Stimulated activated naive CD8-positive, alpha-beta T cell treated with anti-CD3 and anti-CD28 coated beads, Interleukin-15, amount 100 ng/mL, for 72 hours (primary cell): ENCODE measurements around the gene CD81.
"Not testable (repeated sequence)": the region's sequence is repeated elsewhere in the genome, so short reads cannot be mapped to it uniquely, and the experiment has no call there.

Experiments
- ATAC-seq: fragments of 150-1000 bp; cut with Tn5 transposase; 2 replicates; pipeline ENCODE4 v1.10.0; 2021; ENCODE audit warnings: mild to moderate bottlenecking, moderate library complexity
- DNase-seq, 2 donors: peaks; one replicate each; pipeline ENCODE4 v3.0.0; 2021 to 2022
- H3K27ac Mint-ChIP-seq, 2 donors: one replicate each; pipeline ENCODE4 v1.8.0; 2022; ENCODE audit warnings: mild to moderate bottlenecking in 2 of 2, mixed read lengths in 2 of 2, moderate library complexity in 2 of 2
- H3K27me3 Mint-ChIP-seq: one replicate; pipeline ENCODE4 v1.8.0; 2022; ENCODE audit warnings: mixed read lengths
- H3K4me1 Mint-ChIP-seq: one replicate; pipeline ENCODE4 v1.8.0; 2022; ENCODE audit warnings: mild to moderate bottlenecking, mixed read lengths
- H3K4me3 Mint-ChIP-seq, 2 donors: one replicate each; pipeline ENCODE4 v1.8.0; 2022; ENCODE audit warnings: mild to moderate bottlenecking in 2 of 2, mixed read lengths in 2 of 2, moderate library complexity in 1 of 2
- H3K9me3 Mint-ChIP-seq, 2 donors: one replicate each; pipeline ENCODE4 v1.8.0; 2022; ENCODE audit warnings: mixed read lengths in 2 of 2

CD81 gene, protein sequence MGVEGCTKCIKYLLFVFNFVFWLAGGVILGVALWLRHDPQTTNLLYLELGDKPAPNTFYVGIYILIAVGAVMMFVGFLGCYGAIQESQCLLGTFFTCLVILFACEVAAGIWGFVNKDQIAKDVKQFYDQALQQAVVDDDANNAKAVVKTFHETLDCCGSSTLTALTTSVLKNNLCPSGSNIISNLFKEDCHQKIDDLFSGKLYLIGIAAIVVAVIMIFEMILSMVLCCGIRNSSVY

GRCh38 chr11:2376751-2377451 is at the start of gene CD81:
Gene CD81, plus strand, starts transcription at chr11:2377310. Its CDS starts 240 bp downstream, at chr11:2377550.
- peak within 1 kb of the TSS; percentile 85 to 90 for H3K4me3 Mint-ChIP-seq
- peak within 1 kb of the TSS; percentile 81 to 97 for H3K27ac Mint-ChIP-seq
- ATAC-seq (peak; percentile 79), DNase-seq (peak; percentile 63 to 67)
- peaks cover 38% of the 10 kb centered on the region for H3K4me1 Mint-ChIP-seq
- no peaks in the 10 kb centered on the region for H3K27me3 Mint-ChIP-seq
- H3K9me3 Mint-ChIP-seq = no peaks in the 10 kb centered on the region

DNA sequence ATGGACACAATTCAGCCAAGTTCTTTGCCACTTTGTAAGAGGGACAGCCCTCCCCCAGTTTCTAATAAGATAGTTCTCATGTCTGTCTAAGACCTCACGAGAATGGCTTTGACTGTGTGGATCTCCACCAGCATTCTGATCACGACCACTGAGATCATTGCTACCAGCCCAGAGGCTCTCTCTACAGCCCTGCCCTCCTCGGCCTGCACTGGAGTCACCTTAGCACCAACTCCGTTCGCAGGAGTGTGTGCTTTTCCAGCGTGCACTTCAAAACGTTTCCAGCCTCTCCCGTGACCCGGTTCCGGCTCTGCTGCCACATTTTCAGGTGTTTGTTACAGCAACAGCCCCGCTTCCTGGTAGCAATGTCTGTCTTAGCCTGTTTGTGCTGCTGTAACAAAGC is 49.1 kb upstream of the CD81 start:
- ATAC-seq = no peak
- Mint-ChIP-seq H3K27ac (no peak overlapping the region), H3K9me3 (peaks cover 0 to 16% of the 10 kb centered on the region in 2 donors), H3K4me3 (no peak overlapping the region), H3K4me1 (no peaks in the 10 kb centered on the region), H3K27me3 (peaks cover 55% of the 10 kb centered on the region)
- DNase-seq = no peak

GRCh38 chr11:2328656-2329354 is 48.3 kb upstream of the CD81 start:
- H3K27me3 Mint-ChIP-seq = peaks cover 55% of the 10 kb centered on the region
- DNase-seq (no peak), ATAC-seq (no peak)
- no peaks in the 10 kb centered on the region for H3K4me1 Mint-ChIP-seq
- peaks cover 0 to 16% of the 10 kb centered on the region in 2 donors for H3K9me3 Mint-ChIP-seq
- H3K4me3 Mint-ChIP-seq = no peak overlapping the region
- no peak overlapping the region for H3K27ac Mint-ChIP-seq

GRCh38 chr11:2329551-2329950 is 47.6 kb upstream of the CD81 start:
- H3K9me3 Mint-ChIP-seq = peaks cover 0 to 16% of the 10 kb centered on the region in 2 donors
- no peak overlapping the region for H3K27ac Mint-ChIP-seq
- H3K4me3 Mint-ChIP-seq = no peak overlapping the region
- H3K4me1 Mint-ChIP-seq = no peaks in the 10 kb centered on the region
- no peak for ATAC-seq
- peaks cover 55% of the 10 kb centered on the region for H3K27me3 Mint-ChIP-seq
- DNase-seq = no peak

DNA sequence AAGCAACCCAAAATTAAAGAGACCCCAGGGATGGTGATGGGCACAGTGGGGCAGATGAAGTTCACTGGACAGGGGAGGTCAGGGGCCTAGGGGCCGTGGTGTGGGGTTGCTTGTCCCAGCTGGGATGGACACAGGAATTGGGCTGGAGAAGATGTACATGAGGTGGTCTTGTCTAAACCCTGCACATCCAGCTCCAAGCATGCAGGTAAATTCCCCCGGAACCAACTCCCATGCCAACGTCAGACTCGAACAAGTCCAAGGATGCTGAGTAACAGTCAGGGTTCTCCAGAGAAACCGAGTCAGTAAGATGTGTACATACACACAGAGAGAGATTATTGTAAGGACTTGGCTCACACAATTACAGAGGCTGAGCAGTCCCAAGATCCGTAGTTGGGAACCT is 46.4 kb upstream of the CD81 start:
- ATAC-seq (no peak), DNase-seq (no peak)
- H3K4me3 Mint-ChIP-seq = no peak overlapping the region
- peaks cover 52% of the 10 kb centered on the region for H3K27me3 Mint-ChIP-seq
- no peaks in the 10 kb centered on the region for H3K4me1 Mint-ChIP-seq
- H3K27ac Mint-ChIP-seq = no peak overlapping the region
- H3K9me3 Mint-ChIP-seq = peaks cover 0 to 16% of the 10 kb centered on the region in 2 donors

DNA sequence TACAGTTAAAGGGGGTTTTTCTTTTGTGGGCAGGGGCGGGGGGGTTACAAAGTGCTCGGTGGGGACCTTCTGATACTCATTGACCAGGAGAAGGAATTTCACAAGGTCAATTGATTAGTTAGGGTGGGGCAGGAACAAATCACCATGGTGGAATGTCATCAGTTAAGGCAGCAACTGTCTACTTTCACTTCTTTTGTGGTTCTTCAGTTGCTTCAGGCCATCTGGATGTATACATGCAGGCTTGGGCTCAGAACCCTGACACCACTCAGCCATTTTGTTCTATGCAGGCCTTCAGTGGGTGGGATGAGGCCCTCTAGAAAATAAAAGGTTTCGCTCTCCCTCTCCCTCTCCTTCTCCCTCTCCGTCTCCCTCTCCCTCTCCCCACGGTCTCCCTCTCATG is 45.7 kb upstream of the CD81 start:
- peaks cover 52% of the 10 kb centered on the region for H3K27me3 Mint-ChIP-seq
- H3K4me3 Mint-ChIP-seq = no peak overlapping the region
- H3K27ac Mint-ChIP-seq = no peak overlapping the region
- DNase-seq (no peak), ATAC-seq (no peak)
- no peaks in the 10 kb centered on the region for H3K4me1 Mint-ChIP-seq
- peaks cover 0 to 16% of the 10 kb centered on the region in 2 donors for H3K9me3 Mint-ChIP-seq

DNA sequence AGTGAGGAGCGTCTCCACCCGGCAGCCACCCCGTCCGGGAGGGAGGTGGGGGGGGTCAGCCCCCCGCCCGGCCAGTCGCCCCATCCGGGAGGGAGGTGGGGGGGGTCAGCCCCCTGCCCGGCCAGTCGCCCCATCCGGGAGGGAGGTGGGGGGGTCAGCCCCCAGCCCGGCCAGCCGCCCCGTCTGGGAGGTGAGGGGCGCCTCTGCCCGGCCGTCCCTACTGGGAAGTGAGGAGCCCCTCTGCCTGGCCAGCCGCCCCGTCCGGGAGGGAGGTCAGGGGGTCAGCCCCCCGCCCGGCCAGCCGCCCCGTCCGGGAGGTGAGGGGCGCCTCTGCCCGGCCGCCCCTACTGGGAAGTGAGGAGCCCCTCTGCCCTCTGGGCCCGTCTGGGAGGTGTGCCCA is 44.5 kb upstream of the CD81 start:
- not testable (repeated sequence) for H3K4me1 Mint-ChIP-seq, H3K27ac Mint-ChIP-seq, H3K4me3 Mint-ChIP-seq, DNase-seq, ATAC-seq
- peaks cover 0 to 16% of the 10 kb centered on the region in 2 donors for H3K9me3 Mint-ChIP-seq
- peaks cover 62% of the 10 kb centered on the region for H3K27me3 Mint-ChIP-seq

DNA sequence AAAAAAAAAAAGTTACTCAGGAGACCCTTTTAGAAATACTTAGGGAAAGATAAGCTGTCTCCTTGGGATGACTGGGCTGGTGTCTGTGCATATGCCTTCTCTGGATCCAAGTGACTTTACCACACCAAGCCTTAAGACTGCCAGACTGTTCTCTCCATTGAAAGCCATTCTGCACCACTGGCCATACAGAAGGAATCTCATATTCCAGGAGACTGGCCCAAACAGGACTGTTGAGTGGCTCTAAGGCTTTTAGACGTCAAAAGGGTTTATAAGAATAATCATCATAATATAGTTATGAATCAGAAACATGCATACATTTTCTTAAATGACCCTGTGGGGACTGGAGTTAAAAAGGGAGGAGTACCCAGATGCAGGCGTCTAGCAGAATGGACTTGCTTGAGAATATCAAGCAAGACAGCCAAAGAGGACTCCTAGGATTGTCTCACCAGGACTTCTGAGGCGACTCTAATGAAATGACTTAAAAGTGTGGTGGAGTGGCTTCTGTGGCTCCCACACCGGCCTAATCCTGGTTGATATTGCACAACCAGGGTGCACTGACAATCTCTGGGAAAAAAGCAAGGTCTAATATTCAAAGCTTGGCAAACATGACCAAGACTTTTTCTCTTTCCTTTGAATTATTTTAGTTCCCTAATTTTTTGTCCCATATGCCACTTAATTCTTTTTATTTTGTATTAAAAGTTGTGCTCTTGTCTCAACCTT is 43.5 kb upstream of the CD81 start:
- ATAC-seq = not testable (repeated sequence)

GRCh38 chr11:2335286-2335685 is 41.8 kb upstream of the CD81 start:
- not testable (repeated sequence) for H3K4me3 Mint-ChIP-seq, H3K4me1 Mint-ChIP-seq, H3K27ac Mint-ChIP-seq, ATAC-seq, DNase-seq
- peaks cover 45% of the 10 kb centered on the region for H3K27me3 Mint-ChIP-seq
- H3K9me3 Mint-ChIP-seq = peaks cover 0 to 16% of the 10 kb centered on the region in 2 donors

More for the DNA sequence above, 43.5 kb upstream of the CD81 start:
- DNase-seq, H3K4me1 Mint-ChIP-seq, H3K27ac Mint-ChIP-seq, H3K4me3 Mint-ChIP-seq: not testable (repeated sequence)
- Mint-ChIP-seq H3K9me3 (peaks cover 0 to 16% of the 10 kb centered on the region in 2 donors), H3K27me3 (peaks cover 56% of the 10 kb centered on the region)

- H3K27me3 Mint-ChIP-seq = peaks cover 31% of the 10 kb centered on the region
- H3K4me1 Mint-ChIP-seq, H3K9me3 Mint-ChIP-seq, H3K27ac Mint-ChIP-seq, H3K4me3 Mint-ChIP-seq, ATAC-seq, DNase-seq: not testable (repeated sequence)
Observed at GRCh38 chr11:2338760-2339159, 38.4 kb upstream of the CD81 start.

- ATAC-seq (no peak), DNase-seq (no peak)
- Mint-ChIP-seq H3K27ac (no peak overlapping the region), H3K4me3 (no peak overlapping the region), H3K4me1 (no peaks in the 10 kb centered on the region), H3K27me3 (peaks cover 9% of the 10 kb centered on the region), H3K9me3 (peaks cover 0 to 18% of the 10 kb centered on the region in 2 donors)
Observed at GRCh38 chr11:2342557-2342956, 34.6 kb upstream of the CD81 start.

DNA sequence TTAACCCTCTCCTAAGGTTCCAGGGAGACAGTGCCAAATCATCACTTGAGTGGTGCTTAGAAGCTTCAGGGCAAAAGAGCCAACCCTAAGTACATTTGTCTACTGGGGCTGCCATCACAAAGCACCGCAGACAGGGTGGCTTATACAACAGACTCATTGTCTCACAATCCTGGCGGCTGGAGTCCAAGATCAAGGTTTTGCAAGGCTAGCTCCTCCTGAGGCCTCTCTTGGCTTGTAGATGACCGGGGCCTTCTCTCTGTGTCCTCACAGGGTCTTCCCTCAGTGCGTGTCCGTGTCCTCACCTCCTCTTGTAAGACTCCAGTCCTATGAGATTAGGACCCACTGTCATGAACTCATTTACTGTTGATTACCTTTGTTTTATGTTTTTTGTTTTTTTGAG is 34.1 kb upstream of the CD81 start:
- Mint-ChIP-seq H3K4me1 (no peaks in the 10 kb centered on the region), H3K27ac (no peak overlapping the region), H3K9me3 (peaks cover 0 to 18% of the 10 kb centered on the region in 2 donors), H3K4me3 (no peak overlapping the region), H3K27me3 (peaks cover 9% of the 10 kb centered on the region)
- DNase-seq = no peak
- no peak for ATAC-seq

DNA sequence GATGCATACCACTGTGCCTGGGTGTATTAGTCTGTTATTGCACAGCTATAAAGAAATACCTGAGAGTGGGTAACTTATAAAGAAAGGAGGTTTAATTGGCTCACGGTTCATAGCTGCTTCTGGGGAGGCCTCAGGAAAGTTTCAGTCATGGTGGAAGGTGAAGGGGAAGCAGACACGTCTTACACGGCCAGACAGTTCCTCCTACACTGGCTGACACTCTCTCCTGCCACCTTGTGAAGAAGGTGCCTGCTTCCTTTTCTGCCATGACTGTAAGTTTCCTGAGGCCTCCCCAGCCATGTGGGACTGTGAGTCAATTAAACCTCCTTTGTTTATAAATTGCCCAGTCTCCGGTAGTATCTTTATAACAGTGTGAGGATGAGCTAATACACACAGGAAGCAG is 33.6 kb upstream of the CD81 start:
- H3K27me3 Mint-ChIP-seq = peaks cover 6% of the 10 kb centered on the region
- H3K9me3 Mint-ChIP-seq = peaks cover 0 to 24% of the 10 kb centered on the region in 2 donors
- ATAC-seq (no peak), DNase-seq (no peak)
- H3K4me1 Mint-ChIP-seq = no peaks in the 10 kb centered on the region
- no peak overlapping the region for H3K4me3 Mint-ChIP-seq
- H3K27ac Mint-ChIP-seq = no peak overlapping the region

- Mint-ChIP-seq H3K9me3 (peaks cover 5 to 38% of the 10 kb centered on the region in 2 donors), H3K27ac (no peak overlapping the region), H3K4me3 (no peak overlapping the region), H3K27me3 (no peaks in the 10 kb centered on the region), H3K4me1 (no peaks in the 10 kb centered on the region)
- ATAC-seq (no peak), DNase-seq (no peak)
Observed at GRCh38 chr11:2345050-2345449, 32.1 kb upstream of the CD81 start.

DNA sequence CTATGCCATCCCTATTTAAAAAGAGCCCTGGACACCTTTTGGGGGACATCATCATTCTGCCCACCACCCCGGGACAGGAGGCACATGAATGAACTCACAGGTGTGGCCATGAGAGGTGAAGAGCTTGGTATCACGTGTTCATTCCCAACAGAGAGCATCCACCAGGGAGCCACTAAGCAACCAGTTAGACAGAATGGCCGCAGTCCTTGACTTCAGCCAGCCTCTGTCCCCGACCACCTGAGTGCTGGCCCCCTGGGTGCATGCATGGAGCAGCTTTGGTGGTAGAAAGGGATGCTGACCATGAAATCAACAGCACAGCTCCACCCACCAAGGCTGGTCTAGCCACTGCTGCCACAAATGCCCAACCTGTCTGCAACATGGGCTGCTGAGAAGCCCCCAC is 31.1 kb upstream of the CD81 start:
- H3K4me3 Mint-ChIP-seq = no peak overlapping the region
- no peaks in the 10 kb centered on the region for H3K4me1 Mint-ChIP-seq
- H3K27ac Mint-ChIP-seq = no peak overlapping the region
- DNase-seq (no peak), ATAC-seq (no peak)
- H3K27me3 Mint-ChIP-seq = no peaks in the 10 kb centered on the region
- H3K9me3 Mint-ChIP-seq = peaks cover 5 to 46% of the 10 kb centered on the region in 2 donors
